RWPE2 (cell line): ENCODE results near the gene ALCAM.

Experiments
- ATAC-seq: fragments of 200-7000 bp; cut with Tn5 transposase; 3 replicates; pipeline ENCODE4 v1.9.1; 2021; ENCODE audit warnings: low read depth
- DNase-seq: peaks from one replicate; pipeline ENCODE4 v3.0.0-alpha.2; 2020; ENCODE audit warnings: low spot score
- H3K27ac ChIP-seq: fragments of 450-650 bp; 2 replicates; pipeline ENCODE4 v1.5.1; 2017; ENCODE audit warnings: mild to moderate bottlenecking; ENCODE audit not compliant: poor library complexity, severe bottlenecking
- H3K27me3 ChIP-seq: fragments of 250-450 bp; sonication (Bioruptor Pico); 2 replicates; pipeline ENCODE4 v1.5.1; 2021; ENCODE audit warnings: mild to moderate bottlenecking, moderate library complexity; ENCODE audit not compliant: insufficient read depth, poor library complexity, severe bottlenecking
- H3K36me3 ChIP-seq: fragments of 250-450 bp; sonication (Bioruptor Pico); 2 replicates; pipeline ENCODE4 v1.5.1; 2020; ENCODE audit warnings: low read depth, mild to moderate bottlenecking, moderate library complexity
- H3K4me1 ChIP-seq: fragments of 250-450 bp; sonication (Bioruptor Pico); 2 replicates; pipeline ENCODE4 v1.5.1; 2021; ENCODE audit warnings: mild to moderate bottlenecking, moderate library complexity; ENCODE audit not compliant: insufficient read depth, poor library complexity, severe bottlenecking
- H3K4me3 ChIP-seq: fragments of 250-450 bp; sonication (Bioruptor Pico); 2 replicates; pipeline ENCODE4 v1.5.1; 2021; ENCODE audit warnings: mild to moderate bottlenecking, moderate library complexity; ENCODE audit not compliant: severe bottlenecking
- H3K9me3 ChIP-seq: fragments of 250-450 bp; sonication (Bioruptor Pico); 2 replicates; pipeline ENCODE4 v1.5.1; 2021; ENCODE audit warnings: mild to moderate bottlenecking, moderate library complexity; ENCODE audit not compliant: severe bottlenecking
- CTCF ChIP-seq: fragments of 450-650 bp; IDR thresholded peaks from one replicate; pipeline ENCODE4 v1.5.1; 2017; ENCODE audit warnings: mild to moderate bottlenecking, moderate library complexity; ENCODE audit not compliant: poor library complexity, severe bottlenecking

The ALCAM gene

GRCh38 chr3:105528955-105529354 lies 162.2 kb downstream of the ALCAM start:
- Histone ChIP-seq H3K4me3 (no peak overlapping the region), H3K27ac (no peak overlapping the region), H3K27me3 (no peaks in the 10 kb centered on the region), H3K36me3 (peaks cover 51% of the 10 kb centered on the region), H3K9me3 (no peaks in the 10 kb centered on the region), H3K4me1 (peaks cover 35% of the 10 kb centered on the region)
- ATAC-seq (no peak), DNase-seq (no peak)
- no peak for TF ChIP-seq CTCF

- no peaks in the 10 kb centered on the region for H3K9me3 ChIP-seq
- no peaks in the 10 kb centered on the region for H3K27me3 ChIP-seq
- peaks cover 35% of the 10 kb centered on the region for H3K4me1 ChIP-seq
- H3K36me3 ChIP-seq: peaks cover 51% of the 10 kb centered on the region
- no peak for DNase-seq
- no peak overlapping the region for H3K27ac ChIP-seq
- no peak for ATAC-seq
- H3K4me3 ChIP-seq: no peak overlapping the region
- TF ChIP-seq CTCF: no peak
These were observed 162.7 kb downstream of the ALCAM start for GRCh38 chr3:105529456-105529855.

- TF ChIP-seq CTCF: no peak
- ATAC-seq (no peak), DNase-seq (no peak)
These were observed 165.5 kb downstream of the ALCAM start for GRCh38 chr3:105532251-105532650.

GRCh38 chr3:105533960-105534359 lies 167.3 kb downstream of the ALCAM start:
- DNase-seq: no peak
- H3K4me3 ChIP-seq: no peak overlapping the region

More at GRCh38 chr3:105532251-105532650, 165.5 kb downstream of the ALCAM start:
- Histone ChIP-seq H3K36me3 (peaks cover 50% of the 10 kb centered on the region), H3K4me3 (no peak overlapping the region), H3K9me3 (no peaks in the 10 kb centered on the region), H3K27ac (no peak overlapping the region), H3K4me1 (peaks cover 25% of the 10 kb centered on the region), H3K27me3 (no peaks in the 10 kb centered on the region)

More at GRCh38 chr3:105533960-105534359, 167.3 kb downstream of the ALCAM start:
- peaks cover 50% of the 10 kb centered on the region for H3K36me3 ChIP-seq
- TF ChIP-seq CTCF: no peak
- H3K9me3 ChIP-seq: no peaks in the 10 kb centered on the region
- no peak for ATAC-seq
- no peaks in the 10 kb centered on the region for H3K27me3 ChIP-seq
- H3K27ac ChIP-seq: no peak overlapping the region
- peaks cover 8% of the 10 kb centered on the region for H3K4me1 ChIP-seq
